Adipose tissue (tissue), 3 donors: ENCODE data around the gene CKLF. TPM values are rescaled to one million over a fixed set of nuclear protein-coding genes. Genes with fewer than 3 reads are reported as not detected.
"Not testable (repeated sequence)": the region's sequence is repeated elsewhere in the genome, so short reads cannot be mapped to it uniquely, and the experiment has no call there.

ENCODE experiments used
- H3K27ac ChIP-seq: one replicate; pipeline ENCODE4 v1.5.1; 2013; ENCODE audit warnings: low read depth, low read length
- WGBS, 3 donors: extraction: QIAGEN DNeasy Blood & Tissue Kit; methylation state at CpG; one replicate each; pipeline ENCODE4 v1.1.7; 2013; 5-methylcytosine and 5-hydroxymethylcytosine counted together
- polyA plus RNA-seq, 3 donors: library from polyadenylated mRNA; stranded (reverse); fragments of 200-250 nt; gene quantifications; one replicate each; pipeline ENCODE4 v1.2.3, GENCODE V29; 2013
- donor health status: healthy with polysubstance abuse.
- donor health status: Bipolar disorder and iron deficiency.
- donor health status: healthy.

The CKLF gene
- polyA plus RNA-seq, 3 donors: 18.7 to 60.9 (median 46.2) TPM

- H3K27ac ChIP-seq: no peak within 1 kb of the TSS
- WGBS, 3 donors: 0 to 1% (median 1%) methylated on average over 47 to 94 of the region's 96 CpGs
Measured at GRCh38 chr16:66604376-66605176, 52.2 kb downstream of the CKLF start, which contains the start of gene CMTM3. CMTM3 (plus strand) TSS chr16:66604704; CDS start chr16:66604806, 102 bp downstream.

DNA sequence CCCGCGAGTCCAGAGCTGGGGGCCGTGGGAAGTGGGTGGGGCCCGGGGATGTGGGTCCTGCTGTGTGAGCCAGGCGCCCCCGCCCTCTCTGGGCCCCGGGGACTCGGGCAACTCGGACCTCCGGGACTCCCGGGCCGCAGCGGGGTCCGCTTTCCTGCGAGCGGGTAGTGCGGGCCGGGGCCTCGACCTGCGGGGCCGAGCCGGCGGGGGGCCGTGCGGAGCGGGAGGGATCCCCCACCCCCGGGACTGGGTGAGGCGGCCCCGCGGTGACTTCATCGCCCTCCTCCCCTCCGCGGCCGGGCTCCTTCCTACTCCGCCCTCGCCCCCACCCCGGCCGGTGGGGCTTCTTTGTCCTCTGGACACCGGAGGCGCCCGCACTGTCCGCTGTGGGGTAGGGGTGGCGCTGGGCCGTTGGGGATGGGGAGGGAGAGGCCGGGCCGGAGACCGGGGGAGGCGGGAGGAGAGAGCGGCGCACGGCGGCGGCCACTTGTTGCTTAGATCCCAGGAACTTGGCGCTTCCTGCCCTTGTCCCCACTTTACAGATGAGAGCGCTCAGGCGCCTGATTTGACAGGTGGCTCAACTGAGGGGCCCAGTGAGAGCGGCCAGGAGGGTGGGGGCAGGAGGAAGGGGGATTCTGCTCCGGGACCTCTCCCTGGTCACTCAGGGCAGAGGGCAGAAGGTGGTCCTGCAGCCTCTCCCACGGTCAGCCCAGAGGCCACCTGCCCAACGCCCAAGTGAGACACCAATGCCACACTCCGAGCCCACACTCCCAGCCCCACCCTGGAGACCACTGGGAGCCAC, 53.0 kb downstream of the CKLF start:
- WGBS, 3 donors: 3 to 17% (median 3%) methylated on average over 45 to 61 of the region's 61 CpGs
- no peak overlapping the region for H3K27ac ChIP-seq

DNA sequence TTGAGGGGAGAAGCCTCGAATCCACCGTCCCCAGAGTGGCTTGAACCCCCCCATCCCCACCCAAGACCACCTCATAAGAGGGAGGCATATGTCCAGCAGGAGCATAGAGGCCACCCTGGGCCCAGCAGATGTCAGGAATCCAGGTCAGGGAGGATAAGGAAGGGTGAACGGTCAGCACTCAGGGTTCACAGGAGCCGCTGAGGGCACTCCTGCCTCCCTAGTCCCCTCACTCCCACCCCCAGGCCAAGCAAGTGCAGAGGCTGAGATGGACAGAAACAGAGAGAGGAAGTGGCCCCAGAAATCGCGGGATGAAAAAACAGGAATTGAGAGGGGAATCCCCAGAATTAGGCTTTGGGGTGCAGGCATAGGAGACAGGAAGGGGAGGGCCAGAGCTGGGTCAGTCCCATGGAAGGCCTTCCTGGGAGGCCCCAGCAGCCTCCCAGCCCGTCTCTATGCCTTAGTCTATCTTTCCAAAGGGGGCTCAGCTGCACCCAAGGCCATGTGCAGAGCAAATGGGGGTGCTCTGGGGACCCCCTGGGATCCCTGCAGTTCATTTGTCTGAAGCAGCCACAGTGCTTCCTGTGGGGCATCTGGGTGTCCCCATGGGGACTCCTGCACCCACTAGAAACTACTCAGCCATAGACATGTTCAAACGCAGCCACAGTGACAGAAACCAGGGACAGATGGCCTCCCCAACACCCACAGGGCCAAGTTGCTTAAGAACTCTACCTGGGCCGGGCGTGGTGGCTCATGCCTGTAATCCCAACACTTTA, 53.8 kb downstream of the CKLF start:
- 46 to 83% (median 47%) methylated on average over 10 of the region's 10 CpGs for WGBS, 3 donors
- no peak overlapping the region for H3K27ac ChIP-seq

DNA sequence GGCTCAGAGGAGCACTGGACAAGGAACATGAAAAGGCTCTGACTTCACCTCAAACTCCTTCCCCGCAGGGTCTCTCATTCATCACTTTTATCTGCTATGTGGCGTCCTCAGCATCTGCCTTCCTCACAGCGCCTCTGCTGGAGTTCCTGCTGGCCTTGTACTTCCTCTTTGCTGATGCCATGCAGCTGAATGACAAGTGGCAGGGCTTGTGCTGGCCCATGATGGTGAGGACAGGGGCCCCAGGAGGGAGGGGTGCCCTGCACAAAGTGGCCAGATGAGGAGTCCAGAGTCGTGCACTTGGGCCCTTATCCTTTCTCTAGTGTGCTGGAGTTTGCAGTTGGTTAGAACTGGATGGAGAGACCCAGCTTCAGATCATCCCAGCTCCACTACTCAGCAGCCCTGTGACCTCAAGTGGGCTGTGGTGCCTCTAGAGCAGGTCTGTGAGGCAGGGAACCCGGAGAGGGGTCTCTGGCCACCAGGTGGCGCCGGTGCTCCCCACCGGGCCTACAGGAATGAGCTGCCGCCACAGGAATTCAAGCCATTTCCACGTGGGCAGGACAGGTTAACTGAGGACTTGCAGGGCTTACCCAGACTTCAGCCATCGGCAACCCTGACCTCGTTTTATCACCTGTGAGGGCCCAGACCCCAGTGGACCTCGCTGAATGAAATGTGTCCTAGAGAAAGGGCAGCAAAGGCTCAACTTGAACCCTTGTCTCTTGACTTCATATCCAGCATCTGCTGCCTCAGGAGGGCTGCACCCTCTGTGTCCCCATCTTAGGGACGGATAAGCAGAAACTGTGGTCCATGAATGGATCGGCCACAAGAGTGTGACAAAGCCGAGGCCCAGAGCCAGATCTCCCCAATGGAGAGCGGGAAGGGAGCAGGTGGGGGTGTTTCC, 56.1 kb downstream of the CKLF start:
- H3K27ac ChIP-seq: no peak overlapping the region
- WGBS, 3 donors: 29 to 39% (median 31%) methylated on average over 17 of the region's 17 CpGs

DNA sequence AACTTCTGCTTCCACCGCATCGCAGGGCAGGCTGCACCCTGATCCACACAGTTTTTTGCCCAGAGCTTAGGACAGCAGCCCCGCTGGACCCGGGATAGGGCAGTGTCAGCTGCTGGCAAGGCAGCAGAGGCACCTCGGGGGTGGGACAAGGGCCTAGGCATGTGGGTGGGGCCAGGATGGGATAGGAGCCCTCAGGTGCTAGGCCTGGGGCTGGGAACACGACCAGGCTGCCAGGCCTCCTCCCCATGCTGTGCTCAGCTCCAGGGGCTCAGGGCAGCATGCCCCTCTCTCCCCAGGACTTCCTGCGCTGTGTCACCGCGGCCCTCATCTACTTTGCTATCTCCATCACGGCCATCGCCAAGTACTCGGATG, 56.7 kb downstream of the CKLF start:
- 70 to 82% (median 80%) methylated on average over 12 of the region's 12 CpGs for WGBS, 3 donors
- H3K27ac ChIP-seq: no peak overlapping the region

DNA sequence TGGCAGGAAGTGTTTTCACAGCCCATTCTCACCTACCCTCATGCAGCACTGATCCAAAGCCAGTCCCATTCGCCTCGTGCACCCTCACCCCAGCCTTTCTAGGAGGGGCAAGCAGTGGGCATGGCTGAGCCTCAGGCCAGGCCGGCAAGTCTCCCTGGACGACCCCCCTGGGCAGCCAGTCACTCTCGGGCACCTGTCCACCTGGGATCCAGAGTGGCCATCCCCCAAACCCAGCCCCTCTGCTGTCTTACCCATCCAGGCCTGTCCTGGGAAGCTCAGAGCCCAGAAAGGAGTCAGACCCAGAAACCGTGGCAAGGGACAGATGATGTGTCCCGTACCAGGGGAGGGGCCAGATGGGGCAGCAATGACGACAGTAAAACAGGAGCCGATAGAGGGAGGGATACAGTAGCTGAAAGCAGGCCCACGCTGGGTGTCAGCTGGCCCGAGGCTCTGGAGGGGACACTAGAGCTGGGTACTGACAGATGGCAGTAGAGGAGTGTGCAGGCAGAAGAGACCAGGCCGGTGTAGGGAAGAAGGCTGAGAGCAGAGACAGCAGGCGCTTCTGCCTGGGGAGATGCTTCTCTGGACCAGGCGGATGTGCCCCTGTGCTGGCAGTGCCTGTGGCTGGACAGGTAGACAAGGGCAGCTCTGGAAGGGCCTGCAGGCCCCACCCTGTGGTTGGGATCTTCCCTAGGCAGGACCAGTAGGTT, 57.9 kb downstream of the CKLF start:
- WGBS, 3 donors: 84 to 90% (median 89%) methylated on average over 13 to 14 of the region's 14 CpGs
- no peak overlapping the region for H3K27ac ChIP-seq

- not testable (repeated sequence) for H3K27ac ChIP-seq
- WGBS, 3 donors: 86 to 96% (median 91%) methylated on average over 8 of the region's 8 CpGs
Measured at GRCh38 chr16:66611911-66612310, 59.5 kb downstream of the CKLF start.

DNA sequence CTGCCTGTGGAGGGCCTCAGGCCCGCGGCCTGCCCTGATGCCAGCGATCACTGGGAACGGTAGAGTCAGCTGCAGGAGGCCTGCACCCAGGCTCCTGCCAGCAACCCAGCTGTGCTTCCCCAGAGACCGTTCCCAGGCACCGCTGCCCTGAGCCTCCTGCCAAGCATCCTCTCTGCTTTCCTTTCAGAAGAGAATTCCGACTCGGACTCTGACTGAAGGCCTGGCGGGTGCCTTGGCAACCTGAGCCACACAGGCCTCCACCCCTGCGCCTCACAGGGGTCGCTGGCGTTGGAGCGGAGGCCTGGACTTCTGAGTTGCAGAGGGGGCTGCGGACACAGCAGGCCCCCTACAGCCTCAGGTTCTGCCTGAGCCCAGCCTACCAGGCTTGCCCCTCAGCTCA, 60.0 kb downstream of the CKLF start:
- no peak overlapping the region for H3K27ac ChIP-seq
- WGBS, 3 donors: 44 to 89% (median 81%) methylated on average over 14 of the region's 14 CpGs

GRCh38 chr16:66614161-66614802, 61.9 kb downstream of the CKLF start:
- WGBS, 3 donors: 82 to 89% (median 85%) methylated on average over 12 of the region's 12 CpGs
- H3K27ac ChIP-seq: no peak overlapping the region

Other genes with a start within 250 kb of the CKLF start
- 10 to 100 TPM; 10.3 to 82.7 (median 54.0) TPM for gene CDH5, start 185.9 kb upstream of the CKLF start, polyA plus RNA-seq
- gene BEAN1, start 125.3 kb upstream of the CKLF start, polyA plus RNA-seq: under 1 TPM; 0.10 to 0.34 (median 0.27) TPM
- gene TK2, start 2.5 kb upstream of the CKLF start, polyA plus RNA-seq: 10 to 100 TPM; 15.7 to 38.8 (median 37.2) TPM
- under 1 TPM; 0.21 to 0.67 (median 0.45) TPM for gene CMTM1, start 13.9 kb downstream of the CKLF start, polyA plus RNA-seq
- gene CMTM2, start 26.9 kb downstream of the CKLF start, polyA plus RNA-seq: 1 to 10 TPM in 2 of 3 donors, under 1 TPM in 1; 0.16 to 8.0 (median 3.8) TPM
- 10 to 100 TPM in 2 of 3 donors, 1 to 10 TPM in 1; 5.4 to 59.5 (median 31.5) TPM for gene CMTM3, start 52.1 kb downstream of the CKLF start, polyA plus RNA-seq
- 10 to 100 TPM in 1 of 3 donors, 1 to 10 TPM in 2; 4.6 to 16.2 (median 9.4) TPM for gene CMTM4, start 144.2 kb downstream of the CKLF start, polyA plus RNA-seq
- 100 to 1,000 TPM in 1 of 3 donors, 10 to 100 TPM in 2; 32.8 to 106 (median 57.0) TPM for gene DYNC1LI2, start 199.0 kb downstream of the CKLF start, polyA plus RNA-seq
- gene TERB1, start 249.0 kb downstream of the CKLF start, polyA plus RNA-seq: not detected